GM10248 (cell line): ENCODE results near the gene FYN.
A peak's percentile ranks its signal among the peaks of the same experiment; 100 is the strongest.
"Not testable (repeated sequence)": the region's sequence is repeated elsewhere in the genome, so short reads cannot be mapped to it uniquely, and the experiment has no call there.

Experiments
- CTCF ChIA-PET: fragments of 300-600 bp; sonication (Branson Sonifier 250); formaldehyde crosslinking; extraction: SDS; loops from one replicate; lab custom pipeline; 2021; ENCODE audit warnings: antibody characterized with exemption; lab: Yijun Ruan, JAX
- POLR2A ChIA-PET: fragments of 350-650 bp; sonication (Branson Sonifier 250); formaldehyde crosslinking; extraction: SDS; loops from one replicate; lab custom pipeline; 2020; ENCODE audit warnings: antibody characterized with exemption; lab: Yijun Ruan, JAX
- DNase-seq: peaks from one replicate; pipeline ENCODE4 v3.0.0; 2012; ENCODE audit errors: extremely low spot score
- TF ChIP-seq, protein P1 (sequence below): IDR thresholded peaks from 2 replicates; pipeline ENCODE4 v1.5.1; 2012; ENCODE audit warnings: mild to moderate bottlenecking, low read depth; ENCODE audit errors: extremely low read depth, missing control alignments, control extremely low read depth

The FYN gene

GRCh38 chr6:111838749-111839484 lies 34.3 kb downstream of the FYN start:
- ChIA-PET POLR2A (no interaction called here), CTCF (interaction anchor here (0.7 to 2.2 kb wide), 7 partner anchors 9 to 128 kb away, joined by 3 to 10 read pairs (median 4); no protein-coding TSS in a partner anchor)
- TF ChIP-seq, protein P1, sequence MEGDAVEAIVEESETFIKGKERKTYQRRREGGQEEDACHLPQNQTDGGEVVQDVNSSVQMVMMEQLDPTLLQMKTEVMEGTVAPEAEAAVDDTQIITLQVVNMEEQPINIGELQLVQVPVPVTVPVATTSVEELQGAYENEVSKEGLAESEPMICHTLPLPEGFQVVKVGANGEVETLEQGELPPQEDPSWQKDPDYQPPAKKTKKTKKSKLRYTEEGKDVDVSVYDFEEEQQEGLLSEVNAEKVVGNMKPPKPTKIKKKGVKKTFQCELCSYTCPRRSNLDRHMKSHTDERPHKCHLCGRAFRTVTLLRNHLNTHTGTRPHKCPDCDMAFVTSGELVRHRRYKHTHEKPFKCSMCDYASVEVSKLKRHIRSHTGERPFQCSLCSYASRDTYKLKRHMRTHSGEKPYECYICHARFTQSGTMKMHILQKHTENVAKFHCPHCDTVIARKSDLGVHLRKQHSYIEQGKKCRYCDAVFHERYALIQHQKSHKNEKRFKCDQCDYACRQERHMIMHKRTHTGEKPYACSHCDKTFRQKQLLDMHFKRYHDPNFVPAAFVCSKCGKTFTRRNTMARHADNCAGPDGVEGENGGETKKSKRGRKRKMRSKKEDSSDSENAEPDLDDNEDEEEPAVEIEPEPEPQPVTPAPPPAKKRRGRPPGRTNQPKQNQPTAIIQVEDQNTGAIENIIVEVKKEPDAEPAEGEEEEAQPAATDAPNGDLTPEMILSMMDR, result no peak
- DNase-seq, result no peak

DNA sequence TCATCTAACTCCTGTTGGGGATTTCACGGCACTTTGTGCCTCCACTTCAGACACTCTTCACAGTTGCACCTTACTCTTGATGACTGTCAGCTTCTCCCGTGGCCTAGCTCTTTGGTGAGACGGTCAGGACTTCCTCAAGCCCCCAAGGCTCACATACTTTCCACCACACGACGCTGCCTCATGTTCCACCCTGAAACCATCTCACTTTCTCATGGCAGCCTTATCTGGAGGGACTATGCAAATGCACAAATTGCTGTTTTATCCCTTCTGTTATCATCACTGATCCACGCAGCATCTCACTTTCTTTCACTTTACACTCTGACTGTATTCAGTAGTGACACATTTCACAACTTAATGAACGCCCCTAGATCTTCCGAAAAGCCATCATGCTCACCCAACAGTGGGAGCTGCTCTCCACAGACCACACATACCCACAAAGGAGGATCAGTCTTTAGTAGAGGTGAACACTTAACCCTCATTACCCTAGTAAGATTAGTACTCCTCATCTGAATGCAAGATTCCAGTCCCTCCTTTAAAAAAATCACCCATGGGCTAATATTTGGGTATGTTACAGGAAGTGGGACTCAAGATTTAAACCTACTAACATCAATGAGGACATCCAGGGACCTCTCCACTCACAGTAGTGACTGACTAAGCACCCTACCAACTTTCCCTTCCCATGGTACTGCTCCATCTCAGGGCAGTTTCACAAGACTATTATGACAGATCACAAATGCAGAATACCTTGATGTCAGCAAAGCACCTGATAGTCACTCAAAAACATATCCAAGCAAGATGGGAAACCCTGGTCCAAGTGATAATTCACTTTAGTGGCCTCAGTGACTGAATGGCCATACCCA lies 35.4 kb downstream of the FYN start:
- peak; percentile 32 for DNase-seq
- TF ChIP-seq, protein P1, result no peak
- POLR2A ChIA-PET, result no interaction called here
- CTCF ChIA-PET, result interaction anchor here (1.0 kb wide), 1 partner anchor 9 kb away, joined by 3 read pairs; no protein-coding TSS in a partner anchor

DNA sequence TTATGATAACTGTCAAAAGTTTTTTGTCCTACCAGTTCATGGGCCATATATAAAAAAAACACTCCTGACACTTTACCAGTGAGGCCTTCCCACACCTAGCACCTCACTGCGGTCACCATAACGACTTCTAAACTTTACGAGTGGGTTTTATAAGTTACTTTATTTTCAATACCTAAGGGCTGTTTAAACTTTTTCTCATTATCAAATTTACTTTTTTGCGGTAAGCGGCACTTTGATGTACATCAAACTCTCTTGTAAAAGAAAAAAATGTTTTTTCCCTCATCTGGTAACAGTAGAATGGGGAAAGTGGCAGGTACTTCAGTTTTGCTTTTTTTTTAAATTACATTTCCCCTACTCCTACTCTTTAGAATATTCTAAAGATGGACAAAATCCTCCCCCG lies 36.2 kb downstream of the FYN start:
- ChIA-PET POLR2A (no interaction called here), CTCF (interaction anchor here (1.0 kb wide), 1 partner anchor 9 kb away, joined by 3 read pairs; no protein-coding TSS in a partner anchor)
- TF ChIP-seq, protein P1, result no peak
- DNase-seq, result no peak

DNA sequence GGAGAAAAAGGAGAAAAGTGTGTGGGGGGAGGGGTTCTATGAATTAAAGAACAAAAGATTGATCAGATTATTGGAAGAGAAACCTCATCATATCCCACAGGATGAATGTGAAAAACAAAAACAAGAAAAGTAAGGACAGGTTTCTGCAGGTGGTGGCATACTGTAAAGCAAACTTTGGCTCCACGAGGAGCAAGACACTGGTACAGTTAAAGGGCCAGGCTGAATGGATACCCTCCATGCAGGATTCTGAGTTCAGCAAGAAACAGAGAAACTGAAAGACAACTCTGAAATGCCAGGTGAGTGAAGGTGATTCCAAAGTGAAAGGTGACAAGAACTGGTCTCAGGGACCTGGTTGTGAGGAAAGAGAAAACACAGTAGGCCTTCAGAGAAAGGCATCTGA lies 37.4 kb downstream of the FYN start:
- DNase-seq, result no peak
- ChIA-PET CTCF (interaction anchor here (0.8 to 1.4 kb wide), 2 partner anchors 9 to 21 kb away, joined by 3 read pairs; no protein-coding TSS in a partner anchor), POLR2A (no interaction called here)
- TF ChIP-seq, protein P1, result no peak

GRCh38 chr6:111835398-111835797 lies 37.9 kb downstream of the FYN start:
- POLR2A ChIA-PET, DNase-seq: not testable (repeated sequence)
- CTCF ChIA-PET, result interaction anchor here (0.8 to 1.4 kb wide), 3 partner anchors 9 to 21 kb away, joined by 3 to 4 read pairs (median 3); no protein-coding TSS in a partner anchor

GRCh38 chr6:111834356-111834755 lies 38.9 kb downstream of the FYN start:
- ChIA-PET CTCF (interaction anchor here (1.0 to 1.4 kb wide), 2 partner anchors 10 to 20 kb away, joined by 3 to 4 read pairs; no protein-coding TSS in a partner anchor), POLR2A (no interaction called here)
- TF ChIP-seq, protein P1, result no peak

More at GRCh38 chr6:111834356-111834755, 38.9 kb downstream of the FYN start:
- no peak for DNase-seq
